Activated T-helper 2 cell treated with anti-CD3 and anti-CD28 coated beads, Interferon-gamma antibody, Interleukin-2, Interleukin-4, amounts not matched to agents 10 μg/mL and 5 μg/mL and 100 μg/mL, durations not matched to agents 14 hours and 24 hours and 36 hours (primary cell): ENCODE data around the gene NCAPG. TPM values are rescaled to one million over a fixed set of nuclear protein-coding genes. Genes with fewer than 3 reads are reported as not detected.

Source experiments
- DNase-seq: peaks from one replicate; pipeline ENCODE4 v3.0.0; 2021; ENCODE audit warnings: low spot score
- H3K27ac Mint-ChIP-seq: one replicate; pipeline ENCODE4 v1.8.0; 2021; ENCODE audit warnings: mixed read lengths
- H3K27me3 Mint-ChIP-seq: one replicate; pipeline ENCODE4 v1.8.0; 2021; ENCODE audit warnings: low read depth, mixed read lengths
- H3K36me3 Mint-ChIP-seq: one replicate; pipeline ENCODE4 v1.8.0; 2021; ENCODE audit warnings: low read depth, mixed read lengths
- H3K4me1 Mint-ChIP-seq: one replicate; pipeline ENCODE4 v1.8.0; 2021; ENCODE audit warnings: low read depth, mixed read lengths
- H3K4me3 Mint-ChIP-seq: one replicate; pipeline ENCODE4 v1.8.0; 2021; ENCODE audit warnings: low read depth, mild to moderate bottlenecking, moderate library complexity, mixed read lengths
- H3K9me3 Mint-ChIP-seq: one replicate; pipeline ENCODE4 v1.8.0; 2021; ENCODE audit warnings: mixed read lengths
- intact Hi-C: fragments of 100-400 bp; cut with micrococcal nuclease; formaldehyde crosslinking; loops from one replicate; pipeline ENCODE4 v1.15.1; 2023
- total RNA-seq: library from RNA; stranded (reverse); gene quantifications from 2 replicates; pipeline ENCODE4 v1.2.3, GENCODE V29; 2022

NCAPG gene
- total RNA-seq, 1 donor from 2014 or later: 55.9 TPM

GRCh38 chr4:17773135-17773698, 37.6 kb upstream of the NCAPG start:
- DNase-seq: no peak
- Mint-ChIP-seq H3K4me1 (no peaks in the 10 kb centered on the region), H3K27ac (no peak overlapping the region), H3K9me3 (no peaks in the 10 kb centered on the region), H3K4me3 (no peak overlapping the region), H3K36me3 (no peaks in the 10 kb centered on the region), H3K27me3 (peaks cover 10% of the 10 kb centered on the region)
- intact Hi-C loops: no loop called here

GRCh38 chr4:17778431-17778830, 32.3 kb upstream of the NCAPG start:
- peaks cover 8% of the 10 kb centered on the region for H3K4me1 Mint-ChIP-seq
- H3K27ac Mint-ChIP-seq: no peak overlapping the region
- intact Hi-C loops: no loop called here

GRCh38 chr4:17780501-17781299, 30.1 kb upstream of the NCAPG start:
- peaks cover 44% of the 10 kb centered on the region for H3K27me3 Mint-ChIP-seq
- peaks cover 8% of the 10 kb centered on the region for H3K4me1 Mint-ChIP-seq
- DNase-seq: no peak
- no peak overlapping the region for H3K4me3 Mint-ChIP-seq
- intact Hi-C loops: no loop called here
- H3K9me3 Mint-ChIP-seq: no peaks in the 10 kb centered on the region
- H3K36me3 Mint-ChIP-seq: no peaks in the 10 kb centered on the region
- H3K27ac Mint-ChIP-seq: no peak overlapping the region

More at GRCh38 chr4:17778431-17778830, 32.3 kb upstream of the NCAPG start:
- no peaks in the 10 kb centered on the region for H3K36me3 Mint-ChIP-seq
- no peaks in the 10 kb centered on the region for H3K9me3 Mint-ChIP-seq
- peaks cover 45% of the 10 kb centered on the region for H3K27me3 Mint-ChIP-seq
- no peak for DNase-seq
- H3K4me3 Mint-ChIP-seq: no peak overlapping the region

GRCh38 chr4:17781300-17782287, 29.2 kb upstream of the NCAPG start, which contains the start of gene FAM184B:
FAM184B (minus strand) TSS chr4:17781621; CDS start chr4:17781299, 322 bp downstream.
- intact Hi-C loops: no loop called here
- H3K4me3 Mint-ChIP-seq: peak within 1 kb of the TSS; percentile 13

GRCh38 chr4:17785858-17786257, 24.9 kb upstream of the NCAPG start:
- H3K4me1 Mint-ChIP-seq: peaks cover 31% of the 10 kb centered on the region
- intact Hi-C loops: no loop called here
- no peak overlapping the region for H3K4me3 Mint-ChIP-seq
- H3K27ac Mint-ChIP-seq: no peak overlapping the region
- H3K36me3 Mint-ChIP-seq: peaks cover 7% of the 10 kb centered on the region
- H3K9me3 Mint-ChIP-seq: no peaks in the 10 kb centered on the region
- DNase-seq: no peak
- H3K27me3 Mint-ChIP-seq: peaks cover 15% of the 10 kb centered on the region

More at GRCh38 chr4:17781300-17782287, 29.2 kb upstream of the NCAPG start, which contains the start of gene FAM184B:
- H3K36me3 Mint-ChIP-seq: no peaks in the 10 kb centered on the region
- H3K4me1 Mint-ChIP-seq: peaks cover 10% of the 10 kb centered on the region
- no peak within 1 kb of the TSS for H3K27ac Mint-ChIP-seq
- no peaks in the 10 kb centered on the region for H3K9me3 Mint-ChIP-seq
- peaks cover 44% of the 10 kb centered on the region for H3K27me3 Mint-ChIP-seq
- DNase-seq: no peak

GRCh38 chr4:17786567-17786966, 24.2 kb upstream of the NCAPG start:
- Mint-ChIP-seq H3K27me3 (peaks cover 12% of the 10 kb centered on the region), H3K27ac (no peak overlapping the region), H3K36me3 (peaks cover 11% of the 10 kb centered on the region), H3K4me3 (no peak overlapping the region), H3K9me3 (no peaks in the 10 kb centered on the region), H3K4me1 (peaks cover 29% of the 10 kb centered on the region)
- DNase-seq: no peak
- intact Hi-C loops: no loop called here

GRCh38 chr4:17787315-17787714, 23.5 kb upstream of the NCAPG start:
- peaks cover 4% of the 10 kb centered on the region for H3K27me3 Mint-ChIP-seq
- DNase-seq: no peak
- H3K4me3 Mint-ChIP-seq: no peak overlapping the region
- peaks cover 23% of the 10 kb centered on the region for H3K4me1 Mint-ChIP-seq
- intact Hi-C loops: no loop called here
- no peaks in the 10 kb centered on the region for H3K9me3 Mint-ChIP-seq
- no peak overlapping the region for H3K27ac Mint-ChIP-seq
- peaks cover 18% of the 10 kb centered on the region for H3K36me3 Mint-ChIP-seq

GRCh38 chr4:17788956-17789355, 21.8 kb upstream of the NCAPG start:
- H3K9me3 Mint-ChIP-seq: no peaks in the 10 kb centered on the region
- H3K36me3 Mint-ChIP-seq: peaks cover 31% of the 10 kb centered on the region
- intact Hi-C loops: no loop called here
- DNase-seq: no peak
- no peak overlapping the region for H3K27ac Mint-ChIP-seq
- H3K4me3 Mint-ChIP-seq: no peak overlapping the region
- peaks cover 23% of the 10 kb centered on the region for H3K4me1 Mint-ChIP-seq
- H3K27me3 Mint-ChIP-seq: no peaks in the 10 kb centered on the region

- no peak overlapping the region for H3K27ac Mint-ChIP-seq
- intact Hi-C loops: no loop called here
- no peak for DNase-seq
- H3K4me3 Mint-ChIP-seq: no peak overlapping the region
- H3K36me3 Mint-ChIP-seq: peaks cover 60% of the 10 kb centered on the region
- H3K27me3 Mint-ChIP-seq: no peaks in the 10 kb centered on the region
- H3K4me1 Mint-ChIP-seq: peaks cover 5% of the 10 kb centered on the region
- no peaks in the 10 kb centered on the region for H3K9me3 Mint-ChIP-seq
Measured at GRCh38 chr4:17794730-17795129, 16.0 kb upstream of the NCAPG start.

- H3K9me3 Mint-ChIP-seq: no peaks in the 10 kb centered on the region
- intact Hi-C loops: no loop called here
- H3K27me3 Mint-ChIP-seq: no peaks in the 10 kb centered on the region
- H3K4me3 Mint-ChIP-seq: no peak overlapping the region
- H3K4me1 Mint-ChIP-seq: peaks cover 9% of the 10 kb centered on the region
- peaks cover 69% of the 10 kb centered on the region for H3K36me3 Mint-ChIP-seq
- no peak overlapping the region for H3K27ac Mint-ChIP-seq
- DNase-seq: no peak
Measured at GRCh38 chr4:17797808-17798207, 13.0 kb upstream of the NCAPG start.

- intact Hi-C loops: no loop called here
- H3K36me3 Mint-ChIP-seq: peaks cover 78% of the 10 kb centered on the region
- H3K27me3 Mint-ChIP-seq: no peaks in the 10 kb centered on the region
- no peaks in the 10 kb centered on the region for H3K9me3 Mint-ChIP-seq
- peaks cover 44% of the 10 kb centered on the region for H3K4me1 Mint-ChIP-seq
- H3K4me3 Mint-ChIP-seq: peak overlapping the region; percentile 37
- peak overlapping the region; percentile 49 for H3K27ac Mint-ChIP-seq
- no peak for DNase-seq
Measured at GRCh38 chr4:17805580-17806155, 5.1 kb upstream of the NCAPG start.

- no peak for DNase-seq
- H3K36me3 Mint-ChIP-seq: peaks cover 74% of the 10 kb centered on the region
- intact Hi-C loops: no loop called here
Measured at GRCh38 chr4:17807446-17807845, 3.3 kb upstream of the NCAPG start.

More at GRCh38 chr4:17807446-17807845, 3.3 kb upstream of the NCAPG start:
- Mint-ChIP-seq H3K4me1 (peaks cover 48% of the 10 kb centered on the region), H3K27me3 (no peaks in the 10 kb centered on the region), H3K4me3 (peak overlapping the region; percentile 100), H3K9me3 (no peaks in the 10 kb centered on the region), H3K27ac (peak overlapping the region; percentile 63)
